Endothelial cell (in vitro differentiated cells): ENCODE data around the gene CACNA1C. TPM values are rescaled to one million over a fixed set of nuclear protein-coding genes. Genes with fewer than 3 reads are reported as not detected.

ENCODE experiments used
- DNase-seq: peaks from one replicate; pipeline ENCODE4 v3.0.0; 2021; ENCODE audit warnings: low spot score
- H3K27ac Mint-ChIP-seq: one replicate; pipeline ENCODE4 v1.8.0; 2021; ENCODE audit warnings: mixed read lengths, inconsistent platforms; ENCODE audit not compliant: unreplicated experiment
- H3K27me3 Mint-ChIP-seq: one replicate; pipeline ENCODE4 v1.8.0; 2021; ENCODE audit warnings: mild to moderate bottlenecking, moderate library complexity, mixed read lengths, inconsistent platforms; ENCODE audit not compliant: unreplicated experiment
- H3K36me3 Mint-ChIP-seq: one replicate; pipeline ENCODE4 v1.8.0; 2021; ENCODE audit warnings: mild to moderate bottlenecking, low read depth, mixed read lengths, inconsistent platforms; ENCODE audit not compliant: unreplicated experiment
- H3K4me1 Mint-ChIP-seq: one replicate; pipeline ENCODE4 v1.8.0; 2021; ENCODE audit warnings: mild to moderate bottlenecking, mixed read lengths, inconsistent platforms; ENCODE audit not compliant: unreplicated experiment
- H3K4me3 Mint-ChIP-seq: one replicate; pipeline ENCODE4 v1.8.0; 2021; ENCODE audit warnings: mild to moderate bottlenecking, mixed read lengths, inconsistent platforms; ENCODE audit not compliant: unreplicated experiment
- H3K9me3 Mint-ChIP-seq: one replicate; pipeline ENCODE4 v1.8.0; 2021; ENCODE audit warnings: mixed read lengths, inconsistent platforms; ENCODE audit not compliant: unreplicated experiment
- CTCF ChIP-seq: fragments of 200-600 bp; sonication (generic); IDR thresholded peaks from one replicate; pipeline ENCODE4 v1.5.0; 2021; ENCODE audit warnings: antibody characterized with exemption; ENCODE audit not compliant: unreplicated experiment
- total RNA-seq: library from RNA; stranded (reverse); fragmentation: NEBNext Ultra II Directional; extraction: Animal tissue kit (Norgen Biotek cat#: 25700); gene quantifications from one replicate; pipeline ENCODE4 v1.2.1, GENCODE V29; 2021; ENCODE audit not compliant: unreplicated experiment

Gene CACNA1C
- total RNA-seq, 1 donor from 2014 or later: 11.1 TPM

- Mint-ChIP-seq H3K27ac (no peak overlapping the region), H3K27me3 (peaks cover 5% of the 10 kb centered on the region), H3K9me3 (peaks cover 10% of the 10 kb centered on the region), H3K4me3 (no peak overlapping the region), H3K36me3 (peaks cover 6% of the 10 kb centered on the region), H3K4me1 (peaks cover 30% of the 10 kb centered on the region)
- DNase-seq: no peak
- TF ChIP-seq CTCF: no peak
These were observed 644.4 kb downstream of the CACNA1C start for GRCh38 chr12:2697057-2697800.

GRCh38 chr12:2698566-2698965 lies 645.8 kb downstream of the CACNA1C start:
- H3K9me3 Mint-ChIP-seq: peaks cover 10% of the 10 kb centered on the region
- H3K36me3 Mint-ChIP-seq: peaks cover 6% of the 10 kb centered on the region
- H3K27ac Mint-ChIP-seq: no peak overlapping the region
- H3K27me3 Mint-ChIP-seq: peaks cover 4% of the 10 kb centered on the region
- TF ChIP-seq CTCF: no peak
- no peak for DNase-seq
- H3K4me3 Mint-ChIP-seq: no peak overlapping the region
- peaks cover 24% of the 10 kb centered on the region for H3K4me1 Mint-ChIP-seq

- no peak overlapping the region for H3K27ac Mint-ChIP-seq
- H3K4me3 Mint-ChIP-seq: no peak overlapping the region
- DNase-seq: no peak
- no peaks in the 10 kb centered on the region for H3K9me3 Mint-ChIP-seq
- H3K4me1 Mint-ChIP-seq: no peaks in the 10 kb centered on the region
- TF ChIP-seq CTCF: no peak
- no peaks in the 10 kb centered on the region for H3K36me3 Mint-ChIP-seq
- no peaks in the 10 kb centered on the region for H3K27me3 Mint-ChIP-seq
These were observed 657.9 kb downstream of the CACNA1C start for GRCh38 chr12:2710701-2711100.

- Mint-ChIP-seq H3K27ac (no peak overlapping the region), H3K27me3 (peaks cover 1% of the 10 kb centered on the region), H3K4me1 (no peaks in the 10 kb centered on the region), H3K9me3 (no peaks in the 10 kb centered on the region), H3K36me3 (no peaks in the 10 kb centered on the region), H3K4me3 (no peak overlapping the region)
- no peak for TF ChIP-seq CTCF
- no peak for DNase-seq
These were observed 666.6 kb downstream of the CACNA1C start for GRCh38 chr12:2719392-2719791.

- Mint-ChIP-seq H3K4me1 (no peaks in the 10 kb centered on the region), H3K4me3 (no peak overlapping the region), H3K27ac (no peak overlapping the region), H3K9me3 (no peaks in the 10 kb centered on the region), H3K36me3 (no peaks in the 10 kb centered on the region), H3K27me3 (peaks cover 1% of the 10 kb centered on the region)
- no peak for DNase-seq
- TF ChIP-seq CTCF: no peak
These were observed 670.0 kb downstream of the CACNA1C start for GRCh38 chr12:2722806-2723205.
